HepG2 (cell line): ENCODE results near the gene COG8. TPM values are rescaled to one million over a fixed set of nuclear protein-coding genes. Genes with fewer than 3 reads are reported as not detected.

Experiments used
- FOXO1 ChIP-seq: sonication (generic); formaldehyde crosslinking; IDR thresholded peaks from 2 replicates; pipeline ENCODE4 v1.4.0; 2020; ENCODE audit warnings: missing genetic modification reagents
- FOXP4 ChIP-seq: sonication (generic); formaldehyde crosslinking; IDR thresholded peaks from 2 replicates; pipeline ENCODE4 v1.4.0; 2020; ENCODE audit warnings: missing genetic modification reagents
- MTF2 ChIP-seq: sonication (generic); formaldehyde crosslinking; IDR thresholded peaks from 2 replicates; pipeline ENCODE4 v1.5.0; 2020; ENCODE audit warnings: missing genetic modification reagents, borderline replicate concordance
- NFE2L1 ChIP-seq: sonication (generic); formaldehyde crosslinking; IDR thresholded peaks from 2 replicates; pipeline ENCODE4 v1.4.0; 2020; ENCODE audit warnings: missing genetic modification reagents, mild to moderate bottlenecking, borderline replicate concordance
- NFIB ChIP-seq: sonication (generic); formaldehyde crosslinking; IDR thresholded peaks from 2 replicates; pipeline ENCODE4 v1.9.0; 2021; ENCODE audit warnings: missing genetic modification reagents, mild to moderate bottlenecking, borderline replicate concordance
- NR3C1 ChIP-seq: sonication (generic); formaldehyde crosslinking; IDR thresholded peaks from 2 replicates; pipeline ENCODE4 v1.4.0; 2020; ENCODE audit warnings: missing genetic modification reagents
- REL ChIP-seq: sonication (generic); formaldehyde crosslinking; conservative IDR thresholded peaks from 2 replicates; pipeline ENCODE4 v1.8.0; 2022; ENCODE audit warnings: mild to moderate bottlenecking, missing genetic modification reagents, moderate library complexity
- REXO4 ChIP-seq: sonication (generic); formaldehyde crosslinking; IDR thresholded peaks from 2 replicates; pipeline ENCODE4 v1.8.0; 2022; ENCODE audit warnings: missing genetic modification reagents, mild to moderate bottlenecking, borderline replicate concordance
- SALL1 ChIP-seq: sonication (generic); formaldehyde crosslinking; IDR thresholded peaks from 2 replicates; pipeline ENCODE4 v1.8.0; 2022; ENCODE audit warnings: mild to moderate bottlenecking, missing genetic modification reagents
- SAP130 ChIP-seq: IDR thresholded peaks from 2 replicates; pipeline ENCODE4 v1.6.1; 2016; ENCODE audit warnings: low read depth
- SP4 ChIP-seq: sonication (generic); formaldehyde crosslinking; IDR thresholded peaks from 2 replicates; pipeline ENCODE4 v1.8.1; 2023; ENCODE audit warnings: mild to moderate bottlenecking, missing genetic modification reagents
- TP53 ChIP-seq: sonication (generic); formaldehyde crosslinking; conservative IDR thresholded peaks from 2 replicates; pipeline ENCODE4 v1.4.0; 2020; ENCODE audit warnings: missing genetic modification reagents
- ZEB1 ChIP-seq: IDR thresholded peaks from 2 replicates; pipeline ENCODE4 v1.6.1; 2012; ENCODE audit warnings: mild to moderate bottlenecking, low read depth, inconsistent platforms; ENCODE audit not compliant: insufficient replicate concordance
- ZNF224 ChIP-seq: sonication (generic); formaldehyde crosslinking; IDR thresholded peaks from 2 replicates; pipeline ENCODE4 v1.5.0; 2020; ENCODE audit warnings: mild to moderate bottlenecking, missing genetic modification reagents
- ZNF574 ChIP-seq: sonication (generic); formaldehyde crosslinking; IDR thresholded peaks from 2 replicates; pipeline ENCODE4 v1.4.0; 2020; ENCODE audit warnings: missing genetic modification reagents
- ZNF678 ChIP-seq: sonication (generic); formaldehyde crosslinking; IDR thresholded peaks from 2 replicates; pipeline ENCODE4 v1.4.0; 2020; ENCODE audit warnings: mild to moderate bottlenecking, missing genetic modification reagents
- ZNF761 ChIP-seq: sonication (generic); formaldehyde crosslinking; conservative IDR thresholded peaks from 2 replicates; pipeline ENCODE4 v1.4.0; 2020; ENCODE audit warnings: mild to moderate bottlenecking, missing genetic modification reagents
- ZSCAN22 ChIP-seq: sonication (generic); formaldehyde crosslinking; IDR thresholded peaks from 2 replicates; pipeline ENCODE4 v1.4.0; 2020; ENCODE audit warnings: mild to moderate bottlenecking, missing genetic modification reagents
- polyA plus RNA-seq, 8 experiments: library from polyadenylated mRNA; depleted of rRNA in 3 of 8; stranded (reverse) in 7 of 8; unstranded in 1 of 8; fragments of >200 nt; fragmentation: Illumina TruSeq in 4 of 8; extraction: Trizol in 4 of 8; gene quantifications; 2 replicates each; pipeline versions ENCODE4 v1.2.1 to v1.2.3, GENCODE V29; 2011 to 2016; ENCODE audit warnings: low read depth in 4 of 8, missing spikeins in 1 of 8, mixed read lengths in 1 of 8; ENCODE audit not compliant: insufficient read depth in 1 of 8
- total RNA-seq, 5 experiments: library from RNA; depleted of rRNA; stranded (reverse); fragments of >200 nt; fragmentation: Illumina TruSeq; extraction: Trizol; gene quantifications; 2 replicates each; pipeline ENCODE4 v1.2.3, GENCODE V29; 2016; ENCODE audit warnings: low read depth in 1 of 5
- TF ChIP-seq, protein P1 (sequence below): IDR thresholded peaks from 2 replicates; pipeline ENCODE4 v1.6.1; 2016; ENCODE audit warnings: low read depth, borderline replicate concordance
- TF ChIP-seq, protein P2 (sequence below), 2 experiments: IDR thresholded peaks; 2 replicates each; pipeline ENCODE4 v1.6.1; 2011 to 2012; ENCODE audit warnings: low read length in 2 of 2, borderline replicate concordance in 1 of 2, low read depth in 1 of 2, mild to moderate bottlenecking in 1 of 2, moderate library complexity in 1 of 2
- TF ChIP-seq, protein P3 (sequence below): sonication (generic); formaldehyde crosslinking; IDR thresholded peaks from 2 replicates; pipeline ENCODE4 v1.4.0; 2020; ENCODE audit warnings: missing genetic modification reagents

The COG8 gene
- total and polyA plus RNA-seq, 2 of the 13 experiments (the other 11 are each of a cell fraction or from before 2014, with no cell fraction given), result 45.5 to 52.1 TPM

DNA sequence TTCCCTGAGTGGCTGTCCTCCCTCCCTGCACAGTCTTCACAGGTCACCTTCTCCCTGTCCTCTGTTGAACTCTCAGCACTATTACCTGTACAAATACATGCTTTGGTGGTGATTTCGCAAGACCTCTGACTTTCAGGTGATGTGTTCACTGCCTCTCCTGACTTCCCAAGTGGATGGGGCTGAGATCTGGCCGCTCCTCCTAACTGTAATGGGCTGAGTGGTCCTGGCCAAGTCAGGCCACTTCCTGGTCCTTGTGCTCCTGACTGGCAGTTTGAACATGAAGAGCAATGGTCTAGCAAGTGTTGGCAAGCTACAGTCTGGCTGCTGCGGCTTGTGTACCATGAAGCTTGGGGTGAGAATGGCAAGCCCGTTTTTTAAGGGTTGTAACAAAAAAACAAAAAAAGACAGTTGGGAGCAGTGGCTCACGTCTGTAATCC lies 23.9 kb upstream of the COG8 start (continued):
- no peak for TF ChIP-seq ZSCAN22
- peak; percentile 74 for TF ChIP-seq ZEB1
- TF ChIP-seq, protein P1, sequence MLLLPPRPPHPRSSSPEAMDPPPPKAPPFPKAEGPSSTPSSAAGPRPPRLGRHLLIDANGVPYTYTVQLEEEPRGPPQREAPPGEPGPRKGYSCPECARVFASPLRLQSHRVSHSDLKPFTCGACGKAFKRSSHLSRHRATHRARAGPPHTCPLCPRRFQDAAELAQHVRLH (CRISPR knock-in tag), result no peak
- TF ChIP-seq SAP130 (CRISPR knock-in tag), result peak; percentile 24; the same call in 1 of the 2 replicates
- no peak for TF ChIP-seq MTF2
- TF ChIP-seq FOXP4 (CRISPR knock-in tag), result no peak
- TF ChIP-seq, protein P2, sequence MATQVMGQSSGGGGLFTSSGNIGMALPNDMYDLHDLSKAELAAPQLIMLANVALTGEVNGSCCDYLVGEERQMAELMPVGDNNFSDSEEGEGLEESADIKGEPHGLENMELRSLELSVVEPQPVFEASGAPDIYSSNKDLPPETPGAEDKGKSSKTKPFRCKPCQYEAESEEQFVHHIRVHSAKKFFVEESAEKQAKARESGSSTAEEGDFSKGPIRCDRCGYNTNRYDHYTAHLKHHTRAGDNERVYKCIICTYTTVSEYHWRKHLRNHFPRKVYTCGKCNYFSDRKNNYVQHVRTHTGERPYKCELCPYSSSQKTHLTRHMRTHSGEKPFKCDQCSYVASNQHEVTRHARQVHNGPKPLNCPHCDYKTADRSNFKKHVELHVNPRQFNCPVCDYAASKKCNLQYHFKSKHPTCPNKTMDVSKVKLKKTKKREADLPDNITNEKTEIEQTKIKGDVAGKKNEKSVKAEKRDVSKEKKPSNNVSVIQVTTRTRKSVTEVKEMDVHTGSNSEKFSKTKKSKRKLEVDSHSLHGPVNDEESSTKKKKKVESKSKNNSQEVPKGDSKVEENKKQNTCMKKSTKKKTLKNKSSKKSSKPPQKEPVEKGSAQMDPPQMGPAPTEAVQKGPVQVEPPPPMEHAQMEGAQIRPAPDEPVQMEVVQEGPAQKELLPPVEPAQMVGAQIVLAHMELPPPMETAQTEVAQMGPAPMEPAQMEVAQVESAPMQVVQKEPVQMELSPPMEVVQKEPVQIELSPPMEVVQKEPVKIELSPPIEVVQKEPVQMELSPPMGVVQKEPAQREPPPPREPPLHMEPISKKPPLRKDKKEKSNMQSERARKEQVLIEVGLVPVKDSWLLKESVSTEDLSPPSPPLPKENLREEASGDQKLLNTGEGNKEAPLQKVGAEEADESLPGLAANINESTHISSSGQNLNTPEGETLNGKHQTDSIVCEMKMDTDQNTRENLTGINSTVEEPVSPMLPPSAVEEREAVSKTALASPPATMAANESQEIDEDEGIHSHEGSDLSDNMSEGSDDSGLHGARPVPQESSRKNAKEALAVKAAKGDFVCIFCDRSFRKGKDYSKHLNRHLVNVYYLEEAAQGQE (IDR thresholded peaks at IDR 0.05; ENCODE audit: borderline replicate concordance in 1 of 2, low read depth in 1 of 2, low read length in 2 of 2), result no peak
- no peak for TF ChIP-seq TP53
- TF ChIP-seq NR3C1, result no peak
- TF ChIP-seq SALL1 (CRISPR knock-in tag), result peak; percentile 26; the same call in 1 of the 2 replicates
- TF ChIP-seq NFE2L1 (CRISPR knock-in tag), result no peak
- no peak for TF ChIP-seq REXO4 (CRISPR knock-in tag)
- no peak for TF ChIP-seq ZNF678 (CRISPR knock-in tag)
- no peak for TF ChIP-seq SP4 (CRISPR knock-in tag)
- TF ChIP-seq ZNF574 (CRISPR knock-in tag), result peak; percentile 29; the same call in 1 of the 2 replicates
- TF ChIP-seq NFIB (CRISPR knock-in tag), result no peak
- no peak for TF ChIP-seq ZNF224 (CRISPR knock-in tag)
- 0 out of 2 replicates have a peak, but pooled peaks have one; percentile 31 for TF ChIP-seq REL (CRISPR knock-in tag)
- TF ChIP-seq, protein P3, sequence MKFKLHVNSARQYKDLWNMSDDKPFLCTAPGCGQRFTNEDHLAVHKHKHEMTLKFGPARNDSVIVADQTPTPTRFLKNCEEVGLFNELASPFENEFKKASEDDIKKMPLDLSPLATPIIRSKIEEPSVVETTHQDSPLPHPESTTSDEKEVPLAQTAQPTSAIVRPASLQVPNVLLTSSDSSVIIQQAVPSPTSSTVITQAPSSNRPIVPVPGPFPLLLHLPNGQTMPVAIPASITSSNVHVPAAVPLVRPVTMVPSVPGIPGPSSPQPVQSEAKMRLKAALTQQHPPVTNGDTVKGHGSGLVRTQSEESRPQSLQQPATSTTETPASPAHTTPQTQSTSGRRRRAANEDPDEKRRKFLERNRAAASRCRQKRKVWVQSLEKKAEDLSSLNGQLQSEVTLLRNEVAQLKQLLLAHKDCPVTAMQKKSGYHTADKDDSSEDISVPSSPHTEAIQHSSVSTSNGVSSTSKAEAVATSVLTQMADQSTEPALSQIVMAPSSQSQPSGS (CRISPR knock-in tag), result no peak
- TF ChIP-seq FOXO1 (CRISPR knock-in tag), result no peak
- no peak for TF ChIP-seq ZNF761 (CRISPR knock-in tag)
